Spleen (tissue), 11 donors: ENCODE measurements around the gene SIK3. TPM values are rescaled to one million over a fixed set of nuclear protein-coding genes. Genes with fewer than 3 reads are reported as not detected.
"Not testable (repeated sequence)": the region's sequence is repeated elsewhere in the genome, so short reads cannot be mapped to it uniquely, and the experiment has no call there.

Experiments used
- DNase-seq: peaks from one replicate; pipeline ENCODE4 v3.0.0-alpha.2; 2020
- H3K27ac ChIP-seq, 8 donors: fragments of 200-600 bp; sonication (generic) in 7 of 8; 1 replicate in 4 of 8; 2 replicates in 4 of 8; pipeline versions ENCODE4 v1.5.0 to v1.8.0; 2016 to 2021; ENCODE audit warnings: inconsistent platforms in 4 of 8, mild to moderate bottlenecking in 4 of 8, moderate library complexity in 1 of 8
- H3K27me3 ChIP-seq, 7 donors: fragments of 200-600 bp; sonication (generic) in 6 of 7; replicated peaks in 1 of 7; 1 replicate in 4 of 7; 2 replicates in 3 of 7; pipeline versions ENCODE4 v1.5.0 to v1.8.0; 2016 to 2021; ENCODE audit warnings: inconsistent platforms in 3 of 7, mild to moderate bottlenecking in 1 of 7
- H3K36me3 ChIP-seq, 6 donors: fragments of 200-600 bp; sonication (generic) in 5 of 6; 1 replicate in 4 of 6; 2 replicates in 2 of 6; pipeline versions ENCODE4 v1.5.0 to v1.8.0; 2016 to 2021; ENCODE audit warnings: inconsistent platforms in 2 of 6
- H3K4me1 ChIP-seq, 6 donors: fragments of 200-600 bp; sonication (generic) in 5 of 6; 1 replicate in 3 of 6; 2 replicates in 3 of 6; pipeline versions ENCODE4 v1.5.0 to v1.8.0; 2016 to 2021; ENCODE audit warnings: inconsistent platforms in 3 of 6
- H3K4me3 ChIP-seq, 8 donors: fragments of 200-600 bp; sonication (generic) in 7 of 8; 1 replicate in 4 of 8; 2 replicates in 4 of 8; pipeline versions ENCODE4 v1.5.0 to v1.8.0; 2016 to 2021; ENCODE audit warnings: inconsistent platforms in 4 of 8, mild to moderate bottlenecking in 4 of 8, moderate library complexity in 2 of 8
- H3K9me3 ChIP-seq, 8 donors: fragments of 200-600 bp; sonication (generic) in 7 of 8; 1 replicate in 4 of 8; 2 replicates in 4 of 8; pipeline versions ENCODE4 v1.5.0 to v1.8.0; 2016 to 2021; ENCODE audit warnings: inconsistent platforms in 4 of 8
- POLR2A ChIP-seq, 3 donors: fragments of 450-650 bp; IDR thresholded peaks; one replicate each; pipeline ENCODE4 v1.5.1; 2017; ENCODE audit warnings: antibody characterized with exemption in 3 of 3, mild to moderate bottlenecking in 1 of 3
- POLR2AphosphoS5 ChIP-seq, 3 donors: sonication (generic); formaldehyde crosslinking; IDR thresholded peaks; one replicate each; pipeline ENCODE4 v1.5.1; 2017; ENCODE audit warnings: antibody characterized with exemption in 3 of 3
- WGBS, 5 donors: extraction: QIAGEN DNeasy Blood & Tissue Kit in 3 of 5; methylation state at CpG; one replicate each; pipeline versions ENCODE4 v1.1.5 to v1.1.7; 2013 to 2018; 5-methylcytosine and 5-hydroxymethylcytosine counted together
- intact Hi-C: fragments of 100-400 bp; cut with DNase I; formaldehyde crosslinking; loops from one replicate; pipeline ENCODE4 v1.15.0; 2023; ENCODE audit warnings: low total_unique reads
- polyA plus RNA-seq, 3 donors: library from polyadenylated mRNA; stranded (reverse); fragments of 200-250 nt; gene quantifications; one replicate each; pipeline ENCODE4 v1.2.1, GENCODE V29; 2013
- total RNA-seq, 7 donors: library from RNA; depleted of rRNA in 3 of 7; stranded (reverse); fragments of >200 nt in 3 of 7; fragmentation: NEBNext Ultra II Directional in 4 of 7; extraction: Animal tissue kit (Norgen Biotek cat#: 25700) in 4 of 7; gene quantifications; one replicate each; pipeline versions ENCODE4 v1.1.0 to v1.2.1, GENCODE V29; 2016 to 2021
- TF ChIP-seq, protein P1 (sequence below), 11 experiments: fragments of 200-600 bp in 7 of 11; fragments of 450-650 bp in 4 of 11; sonication (generic) in 4 of 11; IDR thresholded peaks in 8 of 11; conservative IDR thresholded peaks in 3 of 11; 1 replicate in 7 of 11; 2 replicates in 4 of 11; pipeline versions ENCODE4 v1.4.0 to v1.8.0; 2016 to 2021; ENCODE audit warnings: antibody characterized with exemption in 11 of 11, inconsistent platforms in 4 of 11, mild to moderate bottlenecking in 1 of 11
- donor health status: healthy with polysubstance abuse.
- donor health status: DM: no; HTN: no; CAD: no; lungs with moderate emphysema.
- donor health status: DM: no; HTN: no; CAD: no.
- donor health status: Bipolar disorder and iron deficiency.
- donor health status: healthy.
- donor health status: DM: no; HTN: no; CAD: no.
- donor health status: DM: yes; HTN: yes; CAD: no.

The SIK3 gene
- total and polyA plus RNA-seq, 10 donors, result 7.8 to 112 (median 67.6) TPM

DNA sequence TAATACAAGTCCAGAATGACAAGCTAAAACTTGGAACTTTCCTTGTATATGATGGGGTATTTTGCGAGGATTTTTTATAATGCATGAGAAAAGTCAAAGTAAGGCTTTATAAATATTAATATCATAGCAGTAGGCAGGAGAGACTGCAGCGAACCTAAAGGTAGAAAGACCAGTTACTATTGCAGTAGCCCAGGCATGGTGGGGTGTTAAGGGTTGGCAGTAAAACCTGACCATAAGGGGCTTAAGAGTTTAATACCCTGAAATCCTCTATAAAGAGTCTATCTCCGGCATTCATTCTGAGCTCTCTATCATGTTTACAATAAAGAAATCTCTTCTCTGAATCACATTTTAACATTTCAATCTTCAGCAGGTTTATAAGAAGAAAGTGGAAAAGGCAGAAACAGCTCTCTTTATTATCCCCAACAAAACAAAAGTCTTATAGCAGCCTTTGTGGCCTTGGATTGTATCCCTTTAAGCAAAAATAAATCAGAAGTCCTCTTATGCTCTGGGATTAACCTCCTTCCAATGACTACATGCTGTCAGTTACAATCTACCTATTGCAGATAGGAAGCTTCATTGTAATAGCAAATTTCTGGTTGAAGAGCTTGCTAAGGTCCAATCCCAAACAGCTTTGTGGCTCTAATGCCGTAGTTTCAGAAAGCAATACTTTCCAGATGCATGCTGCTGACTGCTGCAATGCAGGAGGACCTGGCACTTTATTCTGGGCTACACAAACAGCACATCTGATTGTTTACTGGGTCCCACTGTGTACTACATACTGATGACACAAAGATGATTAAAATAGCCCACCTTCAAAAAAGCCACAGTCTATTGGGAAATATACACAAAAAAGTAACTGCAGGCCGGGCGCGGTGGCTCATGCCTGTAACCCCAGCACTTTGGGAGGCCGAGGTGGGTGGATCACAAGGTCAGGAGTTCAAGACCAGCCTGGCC lies 45.8 kb downstream of the SIK3 start:
- DNase-seq, result no peak
- peaks cover 0 to 4% (median 0%) of the 10 kb centered on the region in 6 donors for H3K36me3 ChIP-seq
- H3K4me1 ChIP-seq, result peaks cover 0 to 65% (median 7%) of the 10 kb centered on the region in 6 donors
- no peaks in the 10 kb centered on the region for H3K9me3 ChIP-seq
- H3K4me3 ChIP-seq, result no peak overlapping the region
- H3K27me3 ChIP-seq, result no peaks in the 10 kb centered on the region
- WGBS, 5 donors, result 83 to 94% (median 88%) methylated on average over 8 of the region's 8 CpGs
- H3K27ac ChIP-seq, result no peak overlapping the region
- intact Hi-C loops, result no loop called here
- TF ChIP-seq, protein P1, sequence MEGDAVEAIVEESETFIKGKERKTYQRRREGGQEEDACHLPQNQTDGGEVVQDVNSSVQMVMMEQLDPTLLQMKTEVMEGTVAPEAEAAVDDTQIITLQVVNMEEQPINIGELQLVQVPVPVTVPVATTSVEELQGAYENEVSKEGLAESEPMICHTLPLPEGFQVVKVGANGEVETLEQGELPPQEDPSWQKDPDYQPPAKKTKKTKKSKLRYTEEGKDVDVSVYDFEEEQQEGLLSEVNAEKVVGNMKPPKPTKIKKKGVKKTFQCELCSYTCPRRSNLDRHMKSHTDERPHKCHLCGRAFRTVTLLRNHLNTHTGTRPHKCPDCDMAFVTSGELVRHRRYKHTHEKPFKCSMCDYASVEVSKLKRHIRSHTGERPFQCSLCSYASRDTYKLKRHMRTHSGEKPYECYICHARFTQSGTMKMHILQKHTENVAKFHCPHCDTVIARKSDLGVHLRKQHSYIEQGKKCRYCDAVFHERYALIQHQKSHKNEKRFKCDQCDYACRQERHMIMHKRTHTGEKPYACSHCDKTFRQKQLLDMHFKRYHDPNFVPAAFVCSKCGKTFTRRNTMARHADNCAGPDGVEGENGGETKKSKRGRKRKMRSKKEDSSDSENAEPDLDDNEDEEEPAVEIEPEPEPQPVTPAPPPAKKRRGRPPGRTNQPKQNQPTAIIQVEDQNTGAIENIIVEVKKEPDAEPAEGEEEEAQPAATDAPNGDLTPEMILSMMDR (IDR thresholded peaks at IDR 0.05 in 8 of 11, conservative IDR thresholded peaks at IDR 0.05 in 3 of 11), result no peak
- TF ChIP-seq POLR2AphosphoS5 (IDR thresholded peaks at IDR 0.05) (no peak), POLR2A (IDR thresholded peaks at IDR 0.05) (no peak)

DNA sequence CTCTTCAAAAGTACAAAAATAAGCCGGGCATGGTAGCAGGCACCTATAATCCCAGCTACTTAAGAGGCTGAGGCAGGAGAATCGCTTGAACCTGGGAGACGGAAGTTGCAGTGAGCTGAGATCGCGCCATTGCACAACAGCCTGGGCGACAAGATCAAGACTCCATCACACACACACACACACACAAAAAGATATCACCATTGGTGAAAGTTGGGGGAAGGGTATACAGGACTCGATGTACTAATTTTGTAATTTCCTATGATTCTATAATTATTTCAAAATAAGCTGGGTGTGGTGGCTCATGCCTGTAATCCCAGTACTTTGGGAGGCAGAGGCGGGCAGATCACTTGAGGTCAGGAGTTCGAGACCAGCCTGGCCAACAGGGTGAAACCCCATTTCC lies 48.1 kb downstream of the SIK3 start:
- intact Hi-C loops, H3K4me3 ChIP-seq, H3K36me3 ChIP-seq, H3K9me3 ChIP-seq, DNase-seq, H3K27me3 ChIP-seq: not testable (repeated sequence)
- Histone ChIP-seq H3K4me1 (peaks cover 2 to 79% (median 23%) of the 10 kb centered on the region in 6 donors), H3K27ac (peak overlapping the region in 1 of 8 donors; percentile 25)
- 67 to 90% (median 81%) methylated on average over 9 of the region's 9 CpGs for WGBS, 5 donors

DNA sequence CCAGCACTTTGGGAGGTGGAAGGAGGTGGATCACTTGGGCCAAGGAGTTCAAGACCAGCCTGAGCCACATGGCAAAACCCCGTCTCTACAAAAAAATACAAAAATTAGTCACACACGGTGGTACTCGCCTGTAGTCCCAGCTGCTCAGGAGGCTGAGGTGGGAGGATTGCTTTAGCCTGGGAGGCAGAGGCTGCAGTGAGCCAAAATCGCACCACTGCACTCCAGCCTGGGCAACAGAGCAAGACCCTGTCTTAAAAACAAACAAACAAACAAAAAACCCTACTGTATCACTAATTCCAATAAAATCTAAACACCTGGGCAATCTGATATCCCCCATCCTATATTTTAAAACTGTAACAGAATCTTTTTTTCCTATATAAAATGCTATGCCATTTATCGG lies 51.6 kb downstream of the SIK3 start:
- intact Hi-C loops, H3K27ac ChIP-seq: not testable (repeated sequence)
- 87 to 95% (median 91%) methylated on average over 5 of the region's 5 CpGs for WGBS, 5 donors

DNA sequence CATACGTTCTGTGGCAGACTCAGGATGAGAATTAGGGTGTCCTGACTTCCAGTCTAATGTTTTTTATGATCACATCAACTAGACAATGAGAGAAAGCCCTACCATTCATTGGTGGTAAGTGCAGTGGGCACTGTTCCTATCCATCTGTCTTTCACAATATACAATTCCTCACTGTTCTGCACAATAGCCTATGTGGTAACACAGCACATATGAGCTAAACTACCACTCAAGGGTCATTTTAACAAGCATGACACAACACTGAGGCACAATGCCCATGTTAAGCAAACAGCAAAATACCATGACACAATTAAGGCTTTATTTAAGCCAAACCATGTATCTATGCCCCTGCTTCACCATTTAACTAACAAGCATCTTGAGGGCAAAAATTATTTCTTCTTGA lies 52.3 kb downstream of the SIK3 start:
- DNase-seq, result no peak
- H3K4me1 ChIP-seq, result peaks cover 5 to 94% (median 48%) of the 10 kb centered on the region in 6 donors
- TF ChIP-seq, protein P1 (IDR thresholded peaks at IDR 0.05 in 8 of 11, conservative IDR thresholded peaks at IDR 0.05 in 3 of 11), result no peak
- TF ChIP-seq POLR2AphosphoS5 (IDR thresholded peaks at IDR 0.05) (no peak), POLR2A (IDR thresholded peaks at IDR 0.05) (no peak)
- no peaks in the 10 kb centered on the region for H3K27me3 ChIP-seq
- WGBS, 5 donors, result 55 to 84% (median 71%) methylated on average over 1 of the region's 1 CpG
- no peaks in the 10 kb centered on the region for H3K9me3 ChIP-seq
- H3K4me3 ChIP-seq, result no peak overlapping the region
- intact Hi-C loops, result no loop called here
- H3K27ac ChIP-seq, result no peak overlapping the region
- H3K36me3 ChIP-seq, result peaks cover 0 to 4% (median 0%) of the 10 kb centered on the region in 6 donors

More for the DNA sequence above, 51.6 kb downstream of the SIK3 start:
- not testable (repeated sequence) for DNase-seq, H3K36me3 ChIP-seq, H3K4me3 ChIP-seq, H3K9me3 ChIP-seq, H3K27me3 ChIP-seq
- peaks cover 5 to 90% (median 46%) of the 10 kb centered on the region in 6 donors for H3K4me1 ChIP-seq

DNA sequence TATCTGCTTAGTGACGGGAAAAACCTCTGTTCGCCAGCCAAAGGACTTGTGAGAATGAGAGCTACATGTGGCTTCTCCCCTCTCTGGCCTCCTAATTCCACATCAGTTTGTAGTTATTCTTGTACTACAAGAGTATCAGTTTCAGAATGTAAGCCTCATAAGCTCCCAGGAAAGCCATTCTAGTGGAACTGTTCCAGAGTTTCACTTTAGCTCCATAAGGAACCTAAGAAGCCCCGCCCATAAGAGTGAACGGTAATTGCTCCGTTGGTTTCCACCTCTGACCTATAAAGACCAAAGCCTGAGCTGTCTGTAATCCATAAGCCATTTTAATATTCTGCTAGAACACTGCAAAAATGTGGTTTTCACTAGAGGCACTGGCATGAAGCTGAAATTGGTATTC lies 53.0 kb downstream of the SIK3 start:
- TF ChIP-seq, protein P1 (IDR thresholded peaks at IDR 0.05 in 8 of 11, conservative IDR thresholded peaks at IDR 0.05 in 3 of 11), result no peak
- TF ChIP-seq POLR2AphosphoS5 (IDR thresholded peaks at IDR 0.05) (no peak), POLR2A (IDR thresholded peaks at IDR 0.05) (no peak)
- H3K4me1 ChIP-seq, result peaks cover 5 to 97% (median 50%) of the 10 kb centered on the region in 6 donors
- H3K27ac ChIP-seq, result peak overlapping the region in 2 of 8 donors; percentile 1 to 31
- intact Hi-C loops, result no loop called here
- H3K4me3 ChIP-seq, result no peak overlapping the region
- no peaks in the 10 kb centered on the region for H3K27me3 ChIP-seq
- DNase-seq, result no peak
- H3K36me3 ChIP-seq, result peaks cover 0 to 4% (median 0%) of the 10 kb centered on the region in 6 donors
- WGBS, 5 donors, result 55 to 71% (median 65%) methylated on average over 5 of the region's 5 CpGs
- no peaks in the 10 kb centered on the region for H3K9me3 ChIP-seq
